SK-N-SH treated with all-trans-retinoic acid at 6 μM for 48 hours (cell line): Measurements from ENCODE around the gene KMT5B.

Experiments used
- ATAC-seq: fragments of 200-7000 bp; cut with Tn5 transposase; 3 replicates; pipeline ENCODE4 v1.9.1; 2020; ENCODE audit warnings: mild to moderate bottlenecking, moderate library complexity
- ARNTL ChIP-seq: fragments of 450-650 bp; formaldehyde crosslinking; IDR thresholded peaks from 2 replicates; pipeline ENCODE4 v1.5.0; 2020; ENCODE audit warnings: low read depth, mild to moderate bottlenecking, moderate library complexity, borderline replicate concordance
- BACH2 ChIP-seq: fragments of 250-450 bp; sonication (Bioruptor Pico); IDR thresholded peaks from 2 replicates; pipeline ENCODE4 v1.9.0; 2021; ENCODE audit warnings: mild to moderate bottlenecking, borderline replicate concordance
- CSDC2 ChIP-seq: fragments of 250-450 bp; sonication (Bioruptor Pico); IDR thresholded peaks from 2 replicates; pipeline ENCODE4 v1.5.0; 2020; ENCODE audit warnings: mild to moderate bottlenecking, moderate library complexity
- ESRRG ChIP-seq: fragments of 250-450 bp; sonication (Bioruptor Pico); IDR thresholded peaks from 2 replicates; pipeline ENCODE4 v1.6.1; 2021; ENCODE audit warnings: mild to moderate bottlenecking
- GLIS3 ChIP-seq: fragments of 250-450 bp; sonication (Bioruptor Pico); IDR thresholded peaks from 2 replicates; pipeline ENCODE4 v1.5.0; 2020; ENCODE audit warnings: mild to moderate bottlenecking, moderate library complexity
- ISL1 ChIP-seq: fragments of 250-450 bp; sonication (Bioruptor Pico); IDR thresholded peaks from 2 replicates; pipeline ENCODE4 v2.1.2; 2022; ENCODE audit warnings: mild to moderate bottlenecking, moderate library complexity
- OSR1 ChIP-seq: fragments of 250-450 bp; sonication (Bioruptor Pico); IDR thresholded peaks from 2 replicates; pipeline ENCODE4 v1.8.0; 2022; ENCODE audit warnings: moderate library complexity, mild to moderate bottlenecking, inconsistent platforms
- PATZ1 ChIP-seq: fragments of 250-450 bp; sonication (Bioruptor Pico); IDR thresholded peaks from 2 replicates; pipeline ENCODE4 v1.8.0; 2020; ENCODE audit warnings: mild to moderate bottlenecking, moderate library complexity, borderline replicate concordance
- PPARA ChIP-seq: fragments of 250-450 bp; sonication (Bioruptor Pico); IDR thresholded peaks from 2 replicates; pipeline ENCODE4 v1.5.0; 2020; ENCODE audit warnings: mild to moderate bottlenecking, borderline replicate concordance
- RARB ChIP-seq: fragments of 250-450 bp; sonication (Bioruptor Pico); IDR thresholded peaks from 2 replicates; pipeline ENCODE4 v1.8.0; 2021; ENCODE audit warnings: mild to moderate bottlenecking, moderate library complexity
- SNAI2 ChIP-seq: fragments of 250-450 bp; sonication (Bioruptor Pico); IDR thresholded peaks from 2 replicates; pipeline ENCODE4 v1.5.0; 2020; ENCODE audit warnings: mild to moderate bottlenecking, moderate library complexity
- TCF4 ChIP-seq: fragments of 250-450 bp; sonication (Bioruptor Pico); IDR thresholded peaks from 2 replicates; pipeline ENCODE4 v1.8.0; 2021; ENCODE audit warnings: mild to moderate bottlenecking, moderate library complexity, borderline replicate concordance
- TOX ChIP-seq: fragments of 250-450 bp; sonication (Bioruptor Pico); IDR thresholded peaks from 2 replicates; pipeline ENCODE4 v1.8.0; 2021; ENCODE audit warnings: mild to moderate bottlenecking, moderate library complexity, borderline replicate concordance
- ZC3H10 ChIP-seq: fragments of 250-450 bp; sonication (Bioruptor Pico); IDR thresholded peaks from 2 replicates; pipeline ENCODE4 v1.5.1; 2021; ENCODE audit warnings: mild to moderate bottlenecking, moderate library complexity
- ZFP3 ChIP-seq: fragments of 250-450 bp; sonication (Bioruptor Pico); IDR thresholded peaks from 2 replicates; pipeline ENCODE4 v1.5.0; 2020; ENCODE audit warnings: mild to moderate bottlenecking, moderate library complexity
- ZFP30 ChIP-seq: fragments of 450-650 bp; formaldehyde crosslinking; IDR thresholded peaks from 2 replicates; pipeline ENCODE4 v1.5.0; 2022; ENCODE audit warnings: mild to moderate bottlenecking, moderate library complexity
- ZNF565 ChIP-seq: fragments of 450-650 bp; formaldehyde crosslinking; conservative IDR thresholded peaks from 2 replicates; pipeline ENCODE4 v1.5.0; 2020; ENCODE audit warnings: low read depth, mild to moderate bottlenecking, moderate library complexity
- ZNF70 ChIP-seq: fragments of 450-650 bp; formaldehyde crosslinking; IDR thresholded peaks from 2 replicates; pipeline ENCODE4 v1.5.0; 2020; ENCODE audit warnings: mild to moderate bottlenecking, moderate library complexity
- ZNF8 ChIP-seq: fragments of 450-650 bp; formaldehyde crosslinking; IDR thresholded peaks from 2 replicates; pipeline ENCODE4 v1.5.0; 2020; ENCODE audit warnings: mild to moderate bottlenecking, moderate library complexity
- TF ChIP-seq, protein P1 (sequence below): fragments of 250-450 bp; sonication (Bioruptor Pico); IDR thresholded peaks from 2 replicates; pipeline ENCODE4 v1.5.0; 2020; ENCODE audit warnings: mild to moderate bottlenecking, moderate library complexity
- TF ChIP-seq, protein P2 (sequence below): fragments of 250-450 bp; sonication (Bioruptor Pico); IDR thresholded peaks from 2 replicates; pipeline ENCODE4 v1.8.0; 2021; ENCODE audit warnings: low read depth, mild to moderate bottlenecking, moderate library complexity, borderline replicate concordance
- TF ChIP-seq, protein P3 (sequence below): fragments of 250-450 bp; sonication (Bioruptor Pico); IDR thresholded peaks from 2 replicates; pipeline ENCODE4 v1.5.1; 2021; ENCODE audit warnings: mild to moderate bottlenecking, moderate library complexity

KMT5B gene

DNA sequence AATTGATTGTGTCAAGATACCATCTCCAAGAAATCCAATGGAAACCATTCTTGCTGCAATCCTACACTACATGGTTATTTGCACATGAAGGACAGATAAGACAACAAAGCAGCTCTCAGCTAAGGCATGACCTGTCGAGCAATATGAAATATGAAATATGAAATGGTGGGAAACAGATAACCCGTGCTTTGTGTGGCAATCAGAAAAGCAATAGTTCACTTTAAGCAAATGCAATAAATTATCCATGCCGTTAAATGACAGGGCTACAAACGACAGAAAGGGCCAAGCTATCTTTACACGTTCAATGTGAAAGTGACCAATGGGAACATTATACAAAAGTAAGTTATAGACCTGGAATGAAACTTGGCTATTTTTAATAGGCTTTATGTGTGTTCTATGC lies 35.2 kb downstream of the KMT5B start:
- TF ChIP-seq SNAI2 (no peak), ISL1 (CRISPR knock-in tag) (no peak)
- no peak for ATAC-seq

GRCh38 chr11:68173926-68174325 lies 39.2 kb downstream of the KMT5B start:
- TF ChIP-seq GLIS3 (CRISPR knock-in tag), result no peak
- TF ChIP-seq, protein P1, sequence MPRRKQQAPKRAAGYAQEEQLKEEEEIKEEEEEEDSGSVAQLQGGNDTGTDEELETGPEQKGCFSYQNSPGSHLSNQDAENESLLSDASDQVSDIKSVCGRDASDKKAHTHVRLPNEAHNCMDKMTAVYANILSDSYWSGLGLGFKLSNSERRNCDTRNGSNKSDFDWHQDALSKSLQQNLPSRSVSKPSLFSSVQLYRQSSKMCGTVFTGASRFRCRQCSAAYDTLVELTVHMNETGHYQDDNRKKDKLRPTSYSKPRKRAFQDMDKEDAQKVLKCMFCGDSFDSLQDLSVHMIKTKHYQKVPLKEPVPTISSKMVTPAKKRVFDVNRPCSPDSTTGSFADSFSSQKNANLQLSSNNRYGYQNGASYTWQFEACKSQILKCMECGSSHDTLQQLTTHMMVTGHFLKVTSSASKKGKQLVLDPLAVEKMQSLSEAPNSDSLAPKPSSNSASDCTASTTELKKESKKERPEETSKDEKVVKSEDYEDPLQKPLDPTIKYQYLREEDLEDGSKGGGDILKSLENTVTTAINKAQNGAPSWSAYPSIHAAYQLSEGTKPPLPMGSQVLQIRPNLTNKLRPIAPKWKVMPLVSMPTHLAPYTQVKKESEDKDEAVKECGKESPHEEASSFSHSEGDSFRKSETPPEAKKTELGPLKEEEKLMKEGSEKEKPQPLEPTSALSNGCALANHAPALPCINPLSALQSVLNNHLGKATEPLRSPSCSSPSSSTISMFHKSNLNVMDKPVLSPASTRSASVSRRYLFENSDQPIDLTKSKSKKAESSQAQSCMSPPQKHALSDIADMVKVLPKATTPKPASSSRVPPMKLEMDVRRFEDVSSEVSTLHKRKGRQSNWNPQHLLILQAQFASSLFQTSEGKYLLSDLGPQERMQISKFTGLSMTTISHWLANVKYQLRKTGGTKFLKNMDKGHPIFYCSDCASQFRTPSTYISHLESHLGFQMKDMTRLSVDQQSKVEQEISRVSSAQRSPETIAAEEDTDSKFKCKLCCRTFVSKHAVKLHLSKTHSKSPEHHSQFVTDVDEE (CRISPR knock-in tag), result no peak
- TF ChIP-seq BACH2, result no peak
- TF ChIP-seq ZFP30 (CRISPR knock-in tag), result no peak
- TF ChIP-seq RARB (CRISPR knock-in tag), result no peak
- no peak for TF ChIP-seq PPARA (CRISPR knock-in tag)
- no peak for TF ChIP-seq OSR1
- TF ChIP-seq ISL1 (CRISPR knock-in tag), result no peak
- no peak for TF ChIP-seq ESRRG (CRISPR knock-in tag)
- no peak for TF ChIP-seq SNAI2
- TF ChIP-seq CSDC2 (CRISPR knock-in tag), result no peak
- TF ChIP-seq ZC3H10 (CRISPR knock-in tag), result no peak
- no peak for TF ChIP-seq ZNF8 (CRISPR knock-in tag)
- TF ChIP-seq TOX (CRISPR knock-in tag), result no peak
- TF ChIP-seq, protein P2, sequence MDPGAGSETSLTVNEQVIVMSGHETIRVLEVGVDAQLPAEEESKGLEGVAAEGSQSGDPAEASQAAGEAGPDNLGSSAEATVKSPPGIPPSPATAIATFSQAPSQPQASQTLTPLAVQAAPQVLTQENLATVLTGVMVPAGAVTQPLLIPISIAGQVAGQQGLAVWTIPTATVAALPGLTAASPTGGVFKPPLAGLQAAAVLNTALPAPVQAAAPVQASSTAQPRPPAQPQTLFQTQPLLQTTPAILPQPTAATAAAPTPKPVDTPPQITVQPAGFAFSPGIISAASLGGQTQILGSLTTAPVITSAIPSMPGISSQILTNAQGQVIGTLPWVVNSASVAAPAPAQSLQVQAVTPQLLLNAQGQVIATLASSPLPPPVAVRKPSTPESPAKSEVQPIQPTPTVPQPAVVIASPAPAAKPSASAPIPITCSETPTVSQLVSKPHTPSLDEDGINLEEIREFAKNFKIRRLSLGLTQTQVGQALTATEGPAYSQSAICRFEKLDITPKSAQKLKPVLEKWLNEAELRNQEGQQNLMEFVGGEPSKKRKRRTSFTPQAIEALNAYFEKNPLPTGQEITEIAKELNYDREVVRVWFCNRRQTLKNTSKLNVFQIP (CRISPR knock-in tag), result no peak
- no peak for TF ChIP-seq ZFP3 (CRISPR knock-in tag)
- TF ChIP-seq ARNTL (CRISPR knock-in tag), result no peak
- no peak for TF ChIP-seq TCF4
- TF ChIP-seq, protein P3, sequence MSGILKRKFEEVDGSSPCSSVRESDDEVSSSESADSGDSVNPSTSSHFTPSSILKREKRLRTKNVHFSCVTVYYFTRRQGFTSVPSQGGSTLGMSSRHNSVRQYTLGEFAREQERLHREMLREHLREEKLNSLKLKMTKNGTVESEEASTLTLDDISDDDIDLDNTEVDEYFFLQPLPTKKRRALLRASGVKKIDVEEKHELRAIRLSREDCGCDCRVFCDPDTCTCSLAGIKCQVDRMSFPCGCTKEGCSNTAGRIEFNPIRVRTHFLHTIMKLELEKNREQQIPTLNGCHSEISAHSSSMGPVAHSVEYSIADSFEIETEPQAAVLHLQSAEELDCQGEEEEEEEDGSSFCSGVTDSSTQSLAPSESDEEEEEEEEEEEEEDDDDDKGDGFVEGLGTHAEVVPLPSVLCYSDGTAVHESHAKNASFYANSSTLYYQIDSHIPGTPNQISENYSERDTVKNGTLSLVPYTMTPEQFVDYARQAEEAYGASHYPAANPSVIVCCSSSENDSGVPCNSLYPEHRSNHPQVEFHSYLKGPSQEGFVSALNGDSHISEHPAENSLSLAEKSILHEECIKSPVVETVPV, result no peak
- no peak for ATAC-seq

GRCh38 chr11:68169442-68169841 lies 43.7 kb downstream of the KMT5B start:
- no peak for TF ChIP-seq ZFP3 (CRISPR knock-in tag)
- TF ChIP-seq BACH2, result no peak
- TF ChIP-seq TOX (CRISPR knock-in tag), result no peak
- TF ChIP-seq ISL1 (CRISPR knock-in tag), result no peak
- TF ChIP-seq, protein P3, result no peak
- no peak for TF ChIP-seq ZNF70 (CRISPR knock-in tag)
- TF ChIP-seq SNAI2, result no peak
- no peak for TF ChIP-seq RARB (CRISPR knock-in tag)
- TF ChIP-seq, protein P1 (CRISPR knock-in tag), result no peak
- TF ChIP-seq OSR1, result no peak
- TF ChIP-seq, protein P2 (CRISPR knock-in tag), result no peak
- no peak for TF ChIP-seq PATZ1
- no peak for TF ChIP-seq ESRRG (CRISPR knock-in tag)
- TF ChIP-seq GLIS3 (CRISPR knock-in tag), result no peak
- TF ChIP-seq ZC3H10 (CRISPR knock-in tag), result no peak
- no peak for TF ChIP-seq ZNF565
- no peak for ATAC-seq
